ENCODE results near the gene CCND2.
A peak's percentile ranks its signal among the peaks of the same experiment; 100 is the strongest.

CCND2 gene

GRCh38 chr12:4275870-4276301 lies 2.3 kb downstream of the CCND2 start:
- no peak for DNase-seq (ENCODE audit: low read depth in 1 of 2, low spot score in 1 of 2)

- peak; percentile 67 to 86 for DNase-seq (ENCODE audit: low read depth in 1 of 2, low spot score in 1 of 2)
These were observed 3.1 kb downstream of the CCND2 start for GRCh38 chr12:4276524-4277204.

DNA sequence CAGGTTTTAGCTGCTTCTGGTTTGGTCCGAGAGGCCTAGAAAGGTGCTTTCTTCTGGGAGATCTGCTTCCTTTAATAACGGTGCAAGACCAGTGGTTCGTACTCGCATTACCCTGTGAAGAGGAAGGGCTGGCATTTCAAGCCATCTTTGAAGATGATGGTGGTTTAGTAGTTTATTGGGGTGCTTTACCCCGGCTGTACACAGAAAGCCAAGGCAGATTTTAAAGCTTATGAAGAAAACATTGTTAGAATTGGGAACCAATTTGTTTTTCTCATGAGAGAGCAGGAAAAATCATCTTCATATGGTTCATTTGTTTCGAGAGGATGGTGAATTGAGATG lies 3.6 kb downstream of the CCND2 start:
- no peak for DNase-seq (ENCODE audit: low read depth in 1 of 2, low spot score in 1 of 2)

DNA sequence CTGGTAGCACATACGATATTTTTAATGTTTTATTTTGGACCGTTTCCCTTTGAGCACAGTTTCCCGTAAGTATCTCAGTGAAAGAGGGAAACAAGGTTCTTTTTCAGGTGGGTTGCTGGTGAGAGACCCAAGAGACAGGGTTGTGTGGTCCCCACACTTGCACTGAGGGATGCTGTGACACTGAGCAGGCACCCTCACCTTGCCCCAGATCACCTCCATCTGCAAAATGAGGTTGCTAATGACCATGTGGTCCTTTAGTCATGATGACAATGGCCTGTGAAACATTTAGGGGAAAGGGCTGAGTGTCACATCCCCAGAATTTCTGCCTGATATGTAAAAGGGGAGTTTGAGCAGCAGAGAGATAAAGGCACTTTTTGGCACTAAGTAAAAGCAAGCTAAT lies 4.3 kb downstream of the CCND2 start:
- DNase-seq (ENCODE audit: low read depth in 1 of 2, low spot score in 1 of 2) = no peak

DNA sequence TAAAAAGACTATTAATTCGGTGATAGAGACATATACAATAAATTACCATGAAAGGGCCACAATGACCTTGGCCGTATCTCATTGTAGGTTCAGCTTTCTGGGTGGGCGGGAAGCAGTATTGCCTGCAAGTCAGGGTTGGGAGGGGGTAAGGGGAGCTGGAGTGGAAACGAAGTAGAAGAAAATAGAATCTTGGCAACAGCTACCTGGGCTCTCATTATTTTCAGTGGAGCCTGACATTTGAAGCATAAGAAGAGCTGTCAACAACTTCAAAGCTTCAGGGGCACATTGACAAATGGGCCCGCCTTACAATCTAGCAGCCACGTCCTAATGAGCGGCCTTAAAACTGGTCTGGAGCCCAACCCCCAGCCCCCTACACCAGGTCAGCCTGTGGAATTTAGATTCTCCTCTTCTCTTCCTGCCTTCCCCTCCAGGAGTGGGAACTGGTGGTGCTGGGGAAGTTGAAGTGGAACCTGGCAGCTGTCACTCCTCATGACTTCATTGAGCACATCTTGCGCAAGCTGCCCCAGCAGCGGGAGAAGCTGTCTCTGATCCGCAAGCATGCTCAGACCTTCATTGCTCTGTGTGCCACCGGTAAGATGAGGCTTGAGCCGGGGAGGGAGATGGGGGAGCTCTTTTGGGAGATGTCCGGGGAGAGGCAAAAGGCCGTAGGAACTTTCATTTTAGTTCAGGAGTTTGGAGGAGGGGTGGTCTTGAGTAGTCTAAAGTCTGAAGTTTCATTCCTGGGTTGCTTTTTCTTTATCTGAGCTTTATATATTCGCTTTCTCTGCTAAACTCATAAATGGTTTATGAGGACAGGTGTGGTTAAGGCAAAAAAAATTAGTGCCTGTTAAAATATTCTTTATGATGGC lies 5.0 kb downstream of the CCND2 start:
- no peak for DNase-seq (ENCODE audit: low read depth in 1 of 2, low spot score in 1 of 2)

GRCh38 chr12:4279198-4279690 lies 5.7 kb downstream of the CCND2 start:
- no peak for DNase-seq (ENCODE audit: low read depth in 1 of 2, low spot score in 1 of 2)

DNA sequence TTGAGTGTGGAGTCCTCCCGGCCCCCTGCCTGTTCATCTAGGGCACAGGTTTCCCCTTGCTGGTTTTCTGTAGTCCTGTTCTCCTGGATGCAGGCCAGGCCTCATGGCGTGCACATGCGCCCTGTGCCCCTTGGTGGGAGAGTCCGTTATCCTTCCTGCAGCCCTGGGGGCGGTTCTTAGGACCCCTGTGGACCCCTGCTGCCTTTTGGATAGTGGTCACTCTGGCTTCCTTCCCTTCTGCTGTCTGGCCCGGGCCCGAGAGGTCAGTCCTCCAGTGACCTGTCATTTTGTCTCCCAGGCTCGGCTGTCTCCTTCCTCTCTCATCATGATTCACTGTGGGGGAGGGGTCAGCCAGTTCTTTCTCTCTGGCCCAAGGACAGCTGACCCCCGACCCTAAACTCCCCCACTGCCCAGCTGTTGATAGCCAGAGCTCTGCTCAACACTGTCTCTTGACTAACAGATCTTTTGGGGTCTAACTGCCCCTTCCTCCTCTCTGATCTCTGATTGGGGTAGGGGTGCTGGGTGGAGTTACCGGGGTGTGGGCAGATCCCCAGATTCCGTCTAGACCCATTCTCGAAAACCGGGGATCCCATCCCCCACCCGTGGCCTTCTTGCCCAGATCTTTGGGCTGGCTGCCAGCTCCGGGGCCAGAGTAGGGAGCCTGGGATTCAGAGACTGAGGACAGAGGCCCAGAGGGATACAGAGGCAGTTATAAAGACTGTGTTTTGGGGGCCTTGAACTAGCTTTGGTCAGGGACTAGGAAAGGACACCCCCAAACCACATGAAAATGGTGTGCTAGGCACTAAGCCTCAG lies 7.0 kb downstream of the CCND2 start:
- DNase-seq (ENCODE audit: low read depth in 1 of 2, low spot score in 1 of 2) = no peak

- DNase-seq (ENCODE audit: low read depth in 1 of 2, low spot score in 1 of 2) = no peak
These were observed 7.7 kb downstream of the CCND2 start for GRCh38 chr12:4281173-4281654.

DNA sequence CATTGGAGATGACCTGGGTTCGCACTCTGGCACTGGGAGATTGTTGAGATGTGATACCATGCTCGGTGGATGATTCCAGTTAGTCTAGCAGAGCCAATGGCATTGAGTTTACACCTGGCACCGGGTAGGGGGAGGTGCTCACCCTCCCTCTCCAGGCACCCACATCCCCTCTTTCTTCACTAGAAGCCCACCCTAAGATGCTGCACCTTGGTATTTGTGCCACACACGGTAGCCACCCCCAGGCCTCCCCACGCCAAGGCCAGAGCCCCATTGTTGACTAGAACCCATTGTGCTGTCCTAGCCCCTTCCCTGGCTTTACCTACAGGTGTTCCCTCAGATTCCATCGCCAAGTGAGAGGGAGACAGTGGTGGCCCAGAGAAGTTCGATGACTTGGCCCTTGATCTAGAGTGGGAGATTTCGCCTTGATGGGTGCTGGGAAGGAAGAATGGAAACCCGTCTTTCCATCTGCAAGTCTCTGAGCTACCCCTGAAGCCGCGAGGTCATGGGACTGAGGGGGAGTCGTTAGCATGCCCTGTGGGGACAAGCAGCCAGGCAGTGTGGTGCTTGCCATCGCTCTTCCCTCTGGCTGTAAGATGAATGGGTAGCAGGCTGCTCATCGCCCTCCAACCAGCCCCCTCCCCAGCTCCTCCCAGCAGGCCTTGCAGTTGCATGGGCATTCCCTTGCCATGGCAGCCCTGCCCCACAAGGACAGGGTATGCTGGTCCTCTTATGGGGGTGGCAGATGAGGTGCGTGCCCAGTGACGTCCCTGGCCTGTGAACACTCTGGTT lies 8.7 kb downstream of the CCND2 start:
- no peak for DNase-seq (ENCODE audit: low read depth in 1 of 2, low spot score in 1 of 2)

GRCh38 chr12:4282892-4283511 lies 9.4 kb downstream of the CCND2 start:
- DNase-seq (ENCODE audit: low read depth in 1 of 2, low spot score in 1 of 2) = no peak

- DNase-seq (ENCODE audit: low read depth in 1 of 2, low spot score in 1 of 2) = no peak
These were observed 10.1 kb downstream of the CCND2 start for GRCh38 chr12:4283512-4284255.

DNA sequence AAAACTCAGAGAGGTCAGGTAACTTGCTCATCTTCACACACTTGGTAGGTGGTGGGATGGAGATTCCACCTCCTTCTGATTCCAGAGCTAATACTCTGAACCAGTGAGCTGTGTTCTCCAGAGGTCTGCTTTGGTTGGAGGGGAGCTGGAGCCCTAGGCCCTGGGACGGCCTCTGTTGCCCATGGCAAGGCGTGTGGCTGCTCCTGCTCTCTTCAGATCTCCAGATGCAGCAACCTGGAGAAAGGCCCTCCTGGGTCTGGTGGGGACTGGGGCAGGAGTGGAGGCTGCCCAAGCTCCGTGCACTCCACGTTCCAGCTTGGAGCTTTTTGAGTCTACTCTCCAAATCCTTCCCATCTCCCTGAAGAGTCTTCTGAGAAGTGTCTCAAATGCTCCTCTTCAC lies 10.7 kb downstream of the CCND2 start:
- no peak for DNase-seq (ENCODE audit: low read depth in 1 of 2, low spot score in 1 of 2)

DNA sequence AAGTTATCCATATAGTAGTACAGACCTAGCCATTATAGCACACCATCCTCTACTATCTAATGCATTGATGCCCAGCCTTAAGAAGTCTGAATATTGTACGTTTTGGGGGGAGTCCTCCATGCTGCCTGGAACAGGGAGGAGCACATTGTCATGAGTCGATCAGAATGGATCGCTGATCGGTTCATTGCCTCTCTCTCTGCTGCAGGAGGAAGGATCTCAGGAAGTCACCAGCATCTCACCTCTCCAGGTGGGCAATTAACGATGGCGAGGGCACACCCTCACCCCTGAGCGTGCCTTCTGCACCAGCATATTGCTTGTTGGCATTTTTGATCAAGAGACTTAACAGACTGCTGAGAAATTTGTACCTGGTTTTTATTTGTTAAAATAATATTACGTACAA lies 11.5 kb downstream of the CCND2 start:
- DNase-seq (ENCODE audit: low read depth in 1 of 2, low spot score in 1 of 2) = no peak

- no peak for DNase-seq (ENCODE audit: low read depth in 1 of 2, low spot score in 1 of 2)
These were observed 12.7 kb downstream of the CCND2 start for GRCh38 chr12:4286228-4286627.

DNA sequence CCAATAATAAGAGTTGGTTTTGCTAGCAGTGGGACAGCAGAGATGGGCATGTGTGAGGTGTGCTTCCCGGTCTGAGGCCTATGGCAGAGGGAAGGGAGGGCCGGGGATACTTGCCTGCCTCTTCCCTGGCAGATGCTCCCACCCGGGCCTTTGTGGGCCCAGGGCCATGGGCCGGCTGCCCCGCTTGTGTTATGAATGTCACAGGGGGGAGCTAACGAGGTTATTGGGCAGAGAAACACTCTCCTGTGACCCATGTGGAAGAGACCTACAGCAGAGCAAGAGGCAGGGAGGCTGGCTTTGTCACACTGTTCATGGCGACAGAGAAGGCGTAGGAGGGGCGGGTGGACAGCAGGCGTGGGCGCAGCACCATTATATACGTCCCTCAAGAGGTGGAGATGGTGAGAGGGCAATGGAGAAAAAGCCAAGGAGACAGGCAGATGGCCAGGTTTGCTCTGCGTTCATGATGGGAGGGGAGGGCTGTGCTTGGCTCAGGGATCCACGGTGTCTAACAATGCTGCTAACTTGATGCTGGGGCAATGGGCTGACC lies 13.3 kb downstream of the CCND2 start:
- no peak for DNase-seq (ENCODE audit: low read depth in 1 of 2, low spot score in 1 of 2)

DNA sequence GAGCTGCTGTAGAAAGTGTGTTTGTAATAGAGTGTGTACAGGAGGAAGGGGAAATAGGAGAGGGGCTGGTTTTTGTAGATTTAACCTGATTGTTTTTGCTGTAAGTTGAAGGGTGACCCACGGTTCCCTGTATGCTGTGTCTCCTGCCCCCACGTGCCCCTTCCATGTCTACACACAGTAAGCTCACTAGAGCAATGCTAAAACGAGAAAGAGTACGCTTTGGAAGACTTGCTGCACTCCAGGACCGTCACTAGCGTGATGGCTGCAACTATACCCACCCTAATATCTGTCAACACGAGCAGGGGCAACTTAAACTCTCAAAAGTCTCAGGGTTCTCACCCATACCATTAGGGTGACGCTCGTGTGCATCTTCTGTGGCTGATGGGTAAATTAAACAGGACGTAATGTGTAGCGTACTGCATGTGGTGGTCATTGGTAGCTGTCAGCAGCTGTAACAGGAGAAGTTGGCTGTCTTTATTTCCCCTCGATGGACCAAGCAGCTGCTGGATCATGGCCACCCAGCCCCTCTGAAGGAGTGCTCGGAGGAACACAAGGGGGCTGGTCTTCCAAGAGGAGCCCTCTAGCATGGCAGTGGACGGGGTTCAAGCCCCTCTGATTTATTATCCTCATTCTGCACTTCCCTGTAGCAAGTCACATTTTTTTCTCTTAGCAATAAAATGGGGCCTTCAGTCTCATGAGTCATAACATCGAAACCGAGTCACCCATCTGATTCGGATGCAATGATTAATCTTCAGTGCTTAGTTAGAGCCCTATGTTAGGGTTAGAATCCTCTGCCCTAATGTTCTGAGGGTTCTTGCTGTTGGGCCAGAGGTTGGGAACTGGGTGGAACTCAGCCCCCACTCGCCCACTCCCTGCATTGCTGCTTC lies 14.0 kb downstream of the CCND2 start:
- no peak for DNase-seq (ENCODE audit: low read depth in 1 of 2, low spot score in 1 of 2)

DNA sequence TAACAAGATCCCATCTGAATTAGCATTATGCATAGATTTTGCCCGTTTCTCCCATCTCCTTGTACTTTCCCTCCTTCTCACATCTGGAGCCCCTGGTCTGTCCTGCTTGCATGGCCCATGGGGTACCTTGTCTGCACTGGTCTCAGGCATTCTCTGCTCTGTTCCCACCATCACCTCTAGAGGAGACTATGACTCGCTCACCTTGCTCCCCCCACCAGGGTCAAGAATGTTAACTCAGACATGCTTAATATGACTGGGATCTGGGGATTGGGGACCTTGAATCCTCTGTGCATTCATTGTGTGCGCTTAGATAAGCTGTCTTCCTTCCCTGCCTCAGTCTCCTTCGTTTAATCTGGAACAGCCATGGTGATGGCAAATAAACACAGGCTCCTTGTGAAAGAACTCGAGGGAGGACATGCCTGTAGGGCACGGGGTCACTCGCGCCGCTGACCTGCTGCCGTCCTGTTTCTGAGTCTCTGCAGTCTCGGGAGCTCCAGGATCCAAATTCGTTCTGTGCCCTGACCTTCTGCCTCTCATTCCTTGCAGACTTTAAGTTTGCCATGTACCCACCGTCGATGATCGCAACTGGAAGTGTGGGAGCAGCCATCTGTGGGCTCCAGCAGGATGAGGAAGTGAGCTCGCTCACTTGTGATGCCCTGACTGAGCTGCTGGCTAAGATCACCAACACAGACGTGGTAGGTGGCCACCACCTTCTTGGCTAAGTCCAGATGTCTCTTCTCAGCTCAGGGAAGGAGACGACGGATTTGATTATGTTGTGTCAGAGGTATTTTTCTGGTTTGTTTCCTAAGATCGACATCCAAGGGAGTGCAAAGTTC lies 15.0 kb downstream of the CCND2 start:
- no peak for DNase-seq (ENCODE audit: low read depth in 1 of 2, low spot score in 1 of 2)
